NCI-H446 (cell line): Measurements from ENCODE around the gene MCF2L.
"Not testable (repeated sequence)": the region's sequence is repeated elsewhere in the genome, so short reads cannot be mapped to it uniquely, and the experiment has no call there.

Experiments used
- DNase-seq, 2 experiments: peaks; one replicate each; lab custom pipeline; 2025; lab: John Stamatoyannopoulos, UW

The MCF2L gene

GRCh38 chr13:112968910-112969691 lies at the start of gene MCF2L:
TSS of gene MCF2L (plus strand) at chr13:112969214. CDS start at chr13:112969380, 166 bp downstream.
- no peak for DNase-seq

- no peak for DNase-seq
These were observed 45.1 kb upstream of the MCF2L start for GRCh38 chr13:112923962-112924361.

- no peak for DNase-seq
These were observed 44.6 kb upstream of the MCF2L start for GRCh38 chr13:112924365-112924764.

- no peak for DNase-seq
These were observed 43.0 kb upstream of the MCF2L start for GRCh38 chr13:112926003-112926402.

GRCh38 chr13:112926993-112927392 lies 42.0 kb upstream of the MCF2L start:
- no peak for DNase-seq

GRCh38 chr13:112928020-112928971 lies 40.7 kb upstream of the MCF2L start:
- DNase-seq = no peak

GRCh38 chr13:112928972-112929782 lies 39.8 kb upstream of the MCF2L start:
- DNase-seq = no peak

GRCh38 chr13:112929783-112930055 lies 39.3 kb upstream of the MCF2L start:
- no peak for DNase-seq

GRCh38 chr13:112930192-112930591 lies 38.8 kb upstream of the MCF2L start:
- no peak for DNase-seq

- DNase-seq = no peak
These were observed 37.7 kb upstream of the MCF2L start for GRCh38 chr13:112931028-112931934.

- no peak for DNase-seq
These were observed 36.0 kb upstream of the MCF2L start for GRCh38 chr13:112932971-112933370.

GRCh38 chr13:112933649-112934048 lies 35.4 kb upstream of the MCF2L start:
- no peak for DNase-seq

GRCh38 chr13:112934078-112934477 lies 34.9 kb upstream of the MCF2L start:
- DNase-seq = no peak

GRCh38 chr13:112938680-112939079 lies 30.3 kb upstream of the MCF2L start:
- DNase-seq = no peak

- no peak for DNase-seq
These were observed 28.8 kb upstream of the MCF2L start for GRCh38 chr13:112940236-112940635.

GRCh38 chr13:112941349-112941748 lies 27.7 kb upstream of the MCF2L start:
- DNase-seq = no peak

- not testable (repeated sequence) for DNase-seq
These were observed 27.2 kb upstream of the MCF2L start for GRCh38 chr13:112941765-112942164.

- peak; percentile 15 to 60 for DNase-seq
These were observed 26.2 kb upstream of the MCF2L start for GRCh38 chr13:112942689-112943308.

GRCh38 chr13:112943309-112944125 lies 25.5 kb upstream of the MCF2L start:
- DNase-seq = no peak

- DNase-seq = no peak
These were observed 21.2 kb upstream of the MCF2L start for GRCh38 chr13:112947796-112948195.
